CD4-positive, CD25-positive, alpha-beta regulatory T cell (primary cell): ENCODE data around the gene ATP23. TPM values are rescaled to one million over a fixed set of nuclear protein-coding genes. Genes with fewer than 3 reads are reported as not detected.

ENCODE experiments used
- ATAC-seq, 2 donors: fragments of 150-1000 bp; cut with Tn5 transposase; one replicate each; pipeline ENCODE4 v1.10.0; 2021; ENCODE audit warnings: low read depth in 2 of 2, moderate number of reproducible peaks in 2 of 2, moderate library complexity in 1 of 2
- DNase-seq, 3 donors: peaks; one replicate each; pipeline versions ENCODE4 v3.0.0 to v3.0.0-alpha.2; 2012 to 2022; ENCODE audit warnings: mixed read lengths in 1 of 3
- H3K27ac ChIP-seq: one replicate; pipeline ENCODE4 v1.7.0; 2013; ENCODE audit warnings: mild to moderate bottlenecking, low read length; ENCODE audit not compliant: insufficient read depth, poor library complexity, severe bottlenecking
- H3K27me3 ChIP-seq: one replicate; pipeline ENCODE4 v1.7.0; 2013; ENCODE audit warnings: low read length; ENCODE audit not compliant: control insufficient read depth, insufficient read depth
- H3K36me3 ChIP-seq: one replicate; pipeline ENCODE4 v1.7.0; 2013; ENCODE audit warnings: mild to moderate bottlenecking, low read length, moderate library complexity; ENCODE audit not compliant: control insufficient read depth, insufficient read depth
- H3K4me1 ChIP-seq: 2 replicates; pipeline ENCODE4 v1.7.0; 2013; ENCODE audit warnings: mild to moderate bottlenecking, low read length; ENCODE audit not compliant: insufficient read depth, control insufficient read depth, poor library complexity, severe bottlenecking
- H3K4me3 ChIP-seq: one replicate; pipeline ENCODE4 v1.7.0; 2013; ENCODE audit warnings: low read depth, mild to moderate bottlenecking, low read length, moderate library complexity
- H3K9me3 ChIP-seq, 2 experiments: 1 replicate in 1 of 2; 2 replicates in 1 of 2; pipeline ENCODE4 v1.7.0; 2013; ENCODE audit warnings: low read length in 2 of 2, mild to moderate bottlenecking in 1 of 2, moderate library complexity in 1 of 2; ENCODE audit not compliant: control insufficient read depth in 2 of 2
- H3K27ac Mint-ChIP-seq, 3 donors: one replicate each; pipeline ENCODE4 v1.8.0; 2020 to 2022; ENCODE audit warnings: mild to moderate bottlenecking in 3 of 3, mixed read lengths in 3 of 3, moderate library complexity in 2 of 3
- H3K27me3 Mint-ChIP-seq: one replicate; pipeline ENCODE4 v1.8.0; 2022; ENCODE audit warnings: mild to moderate bottlenecking, mixed read lengths
- H3K36me3 Mint-ChIP-seq: one replicate; pipeline ENCODE4 v1.8.0; 2020; ENCODE audit warnings: mixed read lengths
- H3K4me1 Mint-ChIP-seq, 4 donors: one replicate each; pipeline ENCODE4 v1.8.0; 2020 to 2022; ENCODE audit warnings: mixed read lengths in 4 of 4, mild to moderate bottlenecking in 1 of 4
- H3K4me3 Mint-ChIP-seq, 4 donors: one replicate each; pipeline ENCODE4 v1.8.0; 2020 to 2022; ENCODE audit warnings: mild to moderate bottlenecking in 4 of 4, mixed read lengths in 4 of 4, moderate library complexity in 3 of 4
- H3K9me3 Mint-ChIP-seq, 7 donors: one replicate each; pipeline ENCODE4 v1.8.0; 2020 to 2022; ENCODE audit warnings: mixed read lengths in 7 of 7, mild to moderate bottlenecking in 3 of 7, moderate library complexity in 2 of 7
- polyA plus RNA-seq, 4 donors: library from polyadenylated mRNA; unstranded; fragments of 300-500 nt; fragmentation: Illumina TruSeq; gene quantifications; one replicate each; pipeline ENCODE4 v1.2.3, GENCODE V29; 2021
- total RNA-seq: library from RNA; stranded (reverse); gene quantifications from one replicate; pipeline ENCODE4 v1.2.3, GENCODE V29; 2022

ATP23 gene
- total and polyA plus RNA-seq, 5 donors from 2014 or later: 4.8 to 40.7 (median 22.6) TPM

- ATAC-seq (no peak), DNase-seq (peak in 1 of 3 donors; percentile 15)
- Mint-ChIP-seq H3K27me3 (no peaks in the 10 kb centered on the region), H3K27ac (peak overlapping the region; percentile 95 to 99 (median 98)), H3K9me3 (no peaks in the 10 kb centered on the region), H3K4me3 (peak overlapping the region; percentile 61 to 86 (median 83)), H3K36me3 (no peaks in the 10 kb centered on the region), H3K4me1 (peaks cover 12 to 52% (median 38%) of the 10 kb centered on the region in 4 donors)
- Histone ChIP-seq H3K27me3 (no peaks in the 10 kb centered on the region), H3K4me3 (peak overlapping the region; percentile 62), H3K27ac (peak overlapping the region; percentile 61), H3K4me1 (peaks cover 50% of the 10 kb centered on the region), H3K9me3 (no peaks in the 10 kb centered on the region), H3K36me3 (no peaks in the 10 kb centered on the region)
Measured at GRCh38 chr12:57896434-57897201, 44.7 kb upstream of the ATP23 start.

GRCh38 chr12:57897286-57897974 lies 43.9 kb upstream of the ATP23 start:
- Mint-ChIP-seq H3K36me3 (no peaks in the 10 kb centered on the region), H3K4me3 (peak overlapping the region; percentile 61 to 86 (median 73)), H3K4me1 (peaks cover 12 to 52% (median 38%) of the 10 kb centered on the region in 4 donors), H3K27me3 (no peaks in the 10 kb centered on the region), H3K9me3 (no peaks in the 10 kb centered on the region), H3K27ac (peak overlapping the region; percentile 95 to 99 (median 98))
- no peaks in the 10 kb centered on the region for H3K27me3 ChIP-seq
- peak overlapping the region; percentile 89 for H3K27ac ChIP-seq
- H3K9me3 ChIP-seq: no peaks in the 10 kb centered on the region
- H3K4me1 ChIP-seq: peaks cover 50% of the 10 kb centered on the region
- no peaks in the 10 kb centered on the region for H3K36me3 ChIP-seq
- no peak for DNase-seq
- peak overlapping the region; percentile 68 for H3K4me3 ChIP-seq
- ATAC-seq: no peak

GRCh38 chr12:57898308-57898970 lies 42.9 kb upstream of the ATP23 start:
- no peak for ATAC-seq
- Mint-ChIP-seq H3K36me3 (no peaks in the 10 kb centered on the region), H3K4me3 (peak overlapping the region; percentile 61 to 90 (median 77)), H3K27me3 (no peaks in the 10 kb centered on the region), H3K9me3 (no peaks in the 10 kb centered on the region), H3K4me1 (peaks cover 12 to 52% (median 38%) of the 10 kb centered on the region in 4 donors), H3K27ac (peak overlapping the region; percentile 95 to 99 (median 98))
- Histone ChIP-seq H3K27ac (peak overlapping the region; percentile 89), H3K36me3 (no peaks in the 10 kb centered on the region), H3K4me1 (peaks cover 50% of the 10 kb centered on the region), H3K4me3 (peak overlapping the region; percentile 68), H3K27me3 (no peaks in the 10 kb centered on the region), H3K9me3 (no peaks in the 10 kb centered on the region)
- DNase-seq: peak in 2 of 3 donors; percentile 10 to 51

GRCh38 chr12:57899010-57899662 lies 42.2 kb upstream of the ATP23 start:
- ATAC-seq (peak; percentile 91 to 93), DNase-seq (peak; percentile 68 to 81 (median 80))
- Mint-ChIP-seq H3K36me3 (no peaks in the 10 kb centered on the region), H3K27me3 (no peaks in the 10 kb centered on the region), H3K9me3 (no peaks in the 10 kb centered on the region), H3K27ac (peak overlapping the region; percentile 95 to 99 (median 98)), H3K4me1 (peaks cover 12 to 52% (median 38%) of the 10 kb centered on the region in 4 donors), H3K4me3 (peak overlapping the region; percentile 61 to 90 (median 77))
- peak overlapping the region; percentile 89 for H3K27ac ChIP-seq
- H3K36me3 ChIP-seq: no peaks in the 10 kb centered on the region
- H3K4me3 ChIP-seq: peak overlapping the region; percentile 68
- H3K4me1 ChIP-seq: peaks cover 49% of the 10 kb centered on the region
- H3K27me3 ChIP-seq: no peaks in the 10 kb centered on the region
- H3K9me3 ChIP-seq: no peaks in the 10 kb centered on the region

- no peaks in the 10 kb centered on the region for H3K36me3 ChIP-seq
- Mint-ChIP-seq H3K4me1 (peaks cover 12 to 30% (median 27%) of the 10 kb centered on the region in 4 donors), H3K4me3 (no peak overlapping the region), H3K27me3 (peaks cover 12% of the 10 kb centered on the region), H3K36me3 (no peaks in the 10 kb centered on the region), H3K9me3 (peaks cover 0 to 2% (median 0%) of the 10 kb centered on the region in 7 donors), H3K27ac (peak overlapping the region in 2 of 3 donors; percentile 8 to 83)
- no peak overlapping the region for H3K4me3 ChIP-seq
- H3K9me3 ChIP-seq: no peaks in the 10 kb centered on the region
- no peak overlapping the region for H3K27ac ChIP-seq
- H3K27me3 ChIP-seq: peaks cover 3% of the 10 kb centered on the region
- ATAC-seq: no peak
- peaks cover 30% of the 10 kb centered on the region for H3K4me1 ChIP-seq
- DNase-seq: no peak
Measured at GRCh38 chr12:57902478-57902969, 38.8 kb upstream of the ATP23 start.

- Mint-ChIP-seq H3K36me3 (no peaks in the 10 kb centered on the region), H3K4me1 (peaks cover 2 to 11% (median 8%) of the 10 kb centered on the region in 4 donors), H3K27me3 (peaks cover 12% of the 10 kb centered on the region), H3K4me3 (no peak overlapping the region), H3K9me3 (peaks cover 0 to 2% (median 0%) of the 10 kb centered on the region in 7 donors), H3K27ac (no peak overlapping the region)
- Histone ChIP-seq H3K27ac (no peak overlapping the region), H3K4me3 (no peak overlapping the region), H3K9me3 (no peaks in the 10 kb centered on the region), H3K4me1 (peaks cover 11% of the 10 kb centered on the region), H3K27me3 (peaks cover 3% of the 10 kb centered on the region), H3K36me3 (no peaks in the 10 kb centered on the region)
- ATAC-seq: no peak
- DNase-seq: no peak
Measured at GRCh38 chr12:57904426-57904825, 36.9 kb upstream of the ATP23 start.
